Measurements from ENCODE around the gene CEP192. TPM values are rescaled to one million over a fixed set of nuclear protein-coding genes. Genes with fewer than 3 reads are reported as not detected.

Gene CEP192
- total RNA-seq, 1 experiment from 2014 or later, result 24.3 TPM

DNA sequence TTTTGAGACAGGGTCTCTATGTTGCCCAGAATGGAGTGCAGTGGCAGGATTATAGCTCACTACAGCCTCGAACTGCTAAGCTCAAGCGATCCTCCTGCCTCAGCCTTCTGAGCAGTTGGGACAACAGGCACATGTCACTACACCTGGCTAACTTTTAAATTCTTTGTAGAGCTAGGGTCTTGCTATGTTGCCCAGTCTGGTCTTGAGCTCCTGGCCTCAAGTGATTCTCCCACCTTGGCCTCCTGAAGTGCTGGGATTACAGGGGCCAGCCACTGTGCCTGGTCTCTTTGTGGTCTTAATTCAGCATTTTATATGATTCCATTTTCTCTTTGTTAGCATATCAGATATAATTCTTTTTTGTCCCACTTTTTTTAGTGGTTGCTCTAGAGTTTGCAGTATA lies 34.1 kb downstream of the CEP192 start (continued):
- no peak for TF ChIP-seq POLR2A (IDR thresholded peaks at IDR 0.05; ENCODE audit: borderline replicate concordance, extremely low read depth, insufficient read depth, insufficient read length)
- TF ChIP-seq TCF7L2 (IDR thresholded peaks at IDR 0.05; ENCODE audit: borderline replicate concordance, extremely low read depth, insufficient read depth, insufficient read length), result no peak
- no peak for TF ChIP-seq EZH2 (IDR thresholded peaks at IDR 0.05)
- no peak for TF ChIP-seq SP1 (IDR thresholded peaks at IDR 0.05; ENCODE audit: low read depth)

DNA sequence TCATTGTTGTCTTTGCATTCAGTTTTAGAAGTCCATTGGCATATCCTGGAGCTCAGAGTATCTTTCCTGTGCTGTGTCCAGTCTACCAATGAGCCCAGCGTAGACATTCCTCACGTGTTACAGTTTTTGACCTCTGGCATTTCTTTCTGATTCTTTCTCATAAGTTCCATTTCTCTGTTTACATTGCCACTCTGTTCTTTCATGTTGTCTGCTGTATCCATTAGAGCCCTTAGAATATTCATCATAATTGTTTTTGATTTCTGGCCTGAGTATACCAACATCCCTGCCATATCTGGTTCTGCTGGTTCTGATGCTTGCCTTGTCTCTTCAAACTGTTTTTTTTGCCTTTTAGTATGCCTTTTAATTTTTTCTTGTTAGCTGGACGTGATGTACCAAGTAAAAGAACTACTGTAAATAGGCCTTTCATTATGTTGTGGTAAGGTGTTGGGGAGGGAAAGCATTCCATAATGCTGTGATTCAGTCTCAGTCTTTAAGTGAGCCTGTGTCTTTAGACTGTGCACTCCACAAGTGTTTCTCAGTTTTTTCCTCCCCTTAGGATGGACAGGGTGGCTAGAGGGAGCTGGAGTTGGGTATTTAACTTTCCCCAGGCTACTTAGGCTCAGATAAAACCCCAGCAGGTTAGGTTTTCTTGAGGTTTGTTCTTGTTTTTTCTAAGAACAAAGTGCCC lies 35.6 kb downstream of the CEP192 start:
- H3K4me3 ChIP-seq (replicated peaks in 1 of 2; ENCODE audit: low read depth in 1 of 2, low read length in 2 of 2), result no peak overlapping the region
- H3K36me3 ChIP-seq (ENCODE audit: control insufficient read depth in 1 of 2, insufficient read depth in 2 of 2, low read length in 2 of 2), result peaks cover 12 to 23% of the 10 kb centered on the region in 2 experiments; a peak in 3 of 4 replicates
- ChIA-PET POLR2A (no interaction called here), CTCF (no interaction called here), RAD21 (ENCODE audit: low non-redundant PET in 1 of 2, low total read pairs in 2 of 2, uncharacterized antibody in 2 of 2, unreplicated experiment in 2 of 2) (no interaction called here)
- ATAC-seq, result no peak
- peaks cover 65% of the 10 kb centered on the region for H3K79me2 ChIP-seq (ENCODE audit: insufficient read depth, low read length)
- no peaks in the 10 kb centered on the region for H3K9me2 ChIP-seq (ENCODE audit: insufficient read depth)
- H3K9me3 ChIP-seq (ENCODE audit: control insufficient read depth in 1 of 2, insufficient read depth in 1 of 2, low read depth in 1 of 2, low read length in 2 of 2), result no peaks in the 10 kb centered on the region
- H3K27me3 ChIP-seq (ENCODE audit: insufficient read depth, low read length), result no peaks in the 10 kb centered on the region
- no peak overlapping the region for H3K9ac ChIP-seq (ENCODE audit: low read length)
- BruUV-seq (replicated peaks), result no TSS peak
- H3K4me2 ChIP-seq (ENCODE audit: low read length), result no peak overlapping the region
- H3K4me1 ChIP-seq (ENCODE audit: control insufficient read depth in 1 of 2, insufficient read depth in 2 of 2, low read length in 2 of 2), result no peaks in the 10 kb centered on the region
- intact Hi-C loops (cut with micrococcal nuclease), result no loop called here
- no peak for DNase-seq (ENCODE audit: low read depth, low spot score)
- TF ChIP-seq YY1 (IDR thresholded peaks at IDR 0.05; ENCODE audit: extremely low read depth, insufficient replicate concordance, low read depth, low read length), result no peak
- no peak for TF ChIP-seq EZH2phosphoT487 (IDR thresholded peaks at IDR 0.05; ENCODE audit: borderline replicate concordance)
- TF ChIP-seq TCF7L2 (IDR thresholded peaks at IDR 0.05; ENCODE audit: borderline replicate concordance, extremely low read depth, insufficient read depth, insufficient read length), result no peak
- TF ChIP-seq, protein P1, sequence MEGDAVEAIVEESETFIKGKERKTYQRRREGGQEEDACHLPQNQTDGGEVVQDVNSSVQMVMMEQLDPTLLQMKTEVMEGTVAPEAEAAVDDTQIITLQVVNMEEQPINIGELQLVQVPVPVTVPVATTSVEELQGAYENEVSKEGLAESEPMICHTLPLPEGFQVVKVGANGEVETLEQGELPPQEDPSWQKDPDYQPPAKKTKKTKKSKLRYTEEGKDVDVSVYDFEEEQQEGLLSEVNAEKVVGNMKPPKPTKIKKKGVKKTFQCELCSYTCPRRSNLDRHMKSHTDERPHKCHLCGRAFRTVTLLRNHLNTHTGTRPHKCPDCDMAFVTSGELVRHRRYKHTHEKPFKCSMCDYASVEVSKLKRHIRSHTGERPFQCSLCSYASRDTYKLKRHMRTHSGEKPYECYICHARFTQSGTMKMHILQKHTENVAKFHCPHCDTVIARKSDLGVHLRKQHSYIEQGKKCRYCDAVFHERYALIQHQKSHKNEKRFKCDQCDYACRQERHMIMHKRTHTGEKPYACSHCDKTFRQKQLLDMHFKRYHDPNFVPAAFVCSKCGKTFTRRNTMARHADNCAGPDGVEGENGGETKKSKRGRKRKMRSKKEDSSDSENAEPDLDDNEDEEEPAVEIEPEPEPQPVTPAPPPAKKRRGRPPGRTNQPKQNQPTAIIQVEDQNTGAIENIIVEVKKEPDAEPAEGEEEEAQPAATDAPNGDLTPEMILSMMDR (IDR thresholded peaks at IDR 0.05 in 2 of 3, conservative IDR thresholded peaks at IDR 0.05 in 1 of 3; ENCODE audit: borderline replicate concordance in 1 of 3, insufficient read depth in 1 of 3, low read depth in 2 of 3, low read length in 2 of 3), result no peak
- H4K20me1 ChIP-seq (ENCODE audit: insufficient read depth), result no peaks in the 10 kb centered on the region
- no peak overlapping the region for H3K27ac ChIP-seq (ENCODE audit: low read depth, low read length)
- H2AFZ ChIP-seq (ENCODE audit: low read depth, low read length, poor library complexity, severe bottlenecking), result no peak overlapping the region
